ENCODE data around the gene NUDT13. TPM values are rescaled to one million over a fixed set of nuclear protein-coding genes. Genes with fewer than 3 reads are reported as not detected.
"Not testable (repeated sequence)": the region's sequence is repeated elsewhere in the genome, so short reads cannot be mapped to it uniquely, and the experiment has no call there.

NUDT13 gene
- total and polyA plus RNA-seq, 10 donors: 1.4 to 3.3 (median 2.3) TPM

- Histone ChIP-seq H3K36me3 (peaks cover 0 to 11% (median 0%) of the 10 kb centered on the region in 6 donors), H3K27ac (peak within 1 kb of the TSS; percentile 89 to 98 (median 96)), H3K4me3 (peak within 1 kb of the TSS; percentile 61 to 99 (median 85)), H3K27me3 (replicated peaks in 1 of 7) (no peaks in the 10 kb centered on the region), H3K4me1 (peaks cover 13 to 46% (median 25%) of the 10 kb centered on the region in 6 donors), H3K9me3 (no peaks in the 10 kb centered on the region)
- intact Hi-C loops (cut with DNase I; ENCODE audit: low total_unique reads): loop anchor here (10.0 kb wide), 1 partner anchor 148 kb away; the partner anchor contains the start of gene DNAJC9
- TF ChIP-seq CTCF (IDR thresholded peaks at IDR 0.05 in 8 of 11, conservative IDR thresholded peaks at IDR 0.05 in 3 of 11): peak; percentile 63 to 91 (median 78)
- TF ChIP-seq POLR2A (IDR thresholded peaks at IDR 0.05): peak; percentile 79 to 95 (median 91)
- TF ChIP-seq POLR2AphosphoS5 (IDR thresholded peaks at IDR 0.05): peak; percentile 99 to 100 (median 100)
- WGBS, 5 donors: 0 to 1% (median 0%) methylated on average over 45 to 75 of the region's 75 CpGs
- DNase-seq: peak; percentile 100
Measured at GRCh38 chr10:73096449-73097304, 13.6 kb upstream of the NUDT13 start, which contains the start of gene P4HA1. TSS of gene P4HA1 (minus strand) at chr10:73096866. CDS start at chr10:73074883, 21,983 bp downstream.

GRCh38 chr10:73097305-73097670 lies 13.0 kb upstream of the NUDT13 start:
- WGBS, 5 donors: 47 to 59% (median 55%) methylated on average over 4 of the region's 4 CpGs
- H3K9me3 ChIP-seq: no peaks in the 10 kb centered on the region
- intact Hi-C loops (cut with DNase I; ENCODE audit: low total_unique reads): loop anchor here (10.0 kb wide), 1 partner anchor 148 kb away; the partner anchor contains the start of gene DNAJC9
- H3K27me3 ChIP-seq (replicated peaks in 1 of 7): no peaks in the 10 kb centered on the region
- peak overlapping the region; percentile 7 to 98 (median 96) for H3K27ac ChIP-seq
- DNase-seq: no peak
- H3K4me3 ChIP-seq: peak overlapping the region in 7 of 8 donors; percentile 61 to 99 (median 86)
- peaks cover 13 to 42% (median 23%) of the 10 kb centered on the region in 6 donors for H3K4me1 ChIP-seq
- TF ChIP-seq POLR2A (IDR thresholded peaks at IDR 0.05) (no peak), CTCF (IDR thresholded peaks at IDR 0.05 in 8 of 11, conservative IDR thresholded peaks at IDR 0.05 in 3 of 11) (no peak), POLR2AphosphoS5 (IDR thresholded peaks at IDR 0.05) (no peak)
- peaks cover 0 to 11% (median 0%) of the 10 kb centered on the region in 6 donors for H3K36me3 ChIP-seq

GRCh38 chr10:73099141-73099540 lies 11.1 kb upstream of the NUDT13 start:
- Histone ChIP-seq H3K4me3 (no peak overlapping the region), H3K27ac (no peak overlapping the region), H3K27me3 (replicated peaks in 1 of 7) (no peaks in the 10 kb centered on the region), H3K36me3 (peaks cover 0 to 11% (median 0%) of the 10 kb centered on the region in 6 donors), H3K4me1 (peaks cover 10 to 28% (median 19%) of the 10 kb centered on the region in 6 donors), H3K9me3 (no peaks in the 10 kb centered on the region)
- no peak for TF ChIP-seq POLR2AphosphoS5 (IDR thresholded peaks at IDR 0.05)
- TF ChIP-seq POLR2A (IDR thresholded peaks at IDR 0.05): no peak
- TF ChIP-seq CTCF (IDR thresholded peaks at IDR 0.05 in 8 of 11, conservative IDR thresholded peaks at IDR 0.05 in 3 of 11): no peak
- DNase-seq: no peak
- WGBS, 5 donors: 87 to 100% (median 95%) methylated on average over 1 of the region's 1 CpG
- intact Hi-C loops (cut with DNase I; ENCODE audit: low total_unique reads): loop anchor here (10.0 kb wide), 1 partner anchor 146 kb away; the partner anchor contains the start of gene DNAJC9

GRCh38 chr10:73106301-73106700 lies 4.0 kb upstream of the NUDT13 start:
- Histone ChIP-seq H3K4me3 (no peak overlapping the region), H3K36me3 (peaks cover 0 to 10% (median 0%) of the 10 kb centered on the region in 6 donors), H3K9me3 (peaks cover 0 to 9% (median 3%) of the 10 kb centered on the region in 8 donors), H3K27me3 (replicated peaks in 1 of 7) (no peaks in the 10 kb centered on the region), H3K27ac (no peak overlapping the region), H3K4me1 (peaks cover 0 to 15% (median 10%) of the 10 kb centered on the region in 6 donors)
- 93 to 98% (median 95%) methylated on average over 3 of the region's 3 CpGs for WGBS, 5 donors
- intact Hi-C loops (cut with DNase I; ENCODE audit: low total_unique reads): no loop called here
- no peak for DNase-seq
- no peak for TF ChIP-seq CTCF (IDR thresholded peaks at IDR 0.05 in 8 of 11, conservative IDR thresholded peaks at IDR 0.05 in 3 of 11)
- TF ChIP-seq POLR2A (IDR thresholded peaks at IDR 0.05): no peak
- TF ChIP-seq POLR2AphosphoS5 (IDR thresholded peaks at IDR 0.05): no peak

GRCh38 chr10:73109248-73109652 lies 1.0 kb upstream of the NUDT13 start:
- H3K27me3 ChIP-seq (replicated peaks in 1 of 7); H3K9me3 ChIP-seq; H3K27ac ChIP-seq; DNase-seq; intact Hi-C loops (cut with DNase I; ENCODE audit: low total_unique reads); H3K4me3 ChIP-seq: not testable (repeated sequence)
- WGBS, 5 donors: 85 to 95% (median 95%) methylated on average over 4 of the region's 4 CpGs
- Histone ChIP-seq H3K36me3 (peaks cover 0 to 11% (median 0%) of the 10 kb centered on the region in 6 donors), H3K4me1 (peaks cover 0 to 17% (median 11%) of the 10 kb centered on the region in 6 donors)

GRCh38 chr10:73112032-73112431 lies 1.8 kb downstream of the NUDT13 start:
- peaks cover 0 to 32% (median 2%) of the 10 kb centered on the region in 6 donors for H3K36me3 ChIP-seq
- DNase-seq; H3K4me3 ChIP-seq; intact Hi-C loops (cut with DNase I; ENCODE audit: low total_unique reads); H3K9me3 ChIP-seq; H3K27me3 ChIP-seq (replicated peaks in 1 of 7); H3K27ac ChIP-seq: not testable (repeated sequence)
- H3K4me1 ChIP-seq: peaks cover 0 to 17% (median 11%) of the 10 kb centered on the region in 6 donors
- WGBS, 5 donors: 94 to 98% (median 95%) methylated on average over 13 of the region's 13 CpGs
